ENCODE measurements around the gene NOD2.

Gene NOD2

GRCh38 chr16:50683689-50684374, 9.6 kb upstream of the NOD2 start:
- in situ Hi-C loops (cut with HindIII; ENCODE audit: low pct_ligation_motif_present, low pct_unique_long_range_greater_than_20kb, low sequenced_read_pairs) = no loop called here
- no peak for DNase-seq

GRCh38 chr16:50684823-50685461, 8.5 kb upstream of the NOD2 start:
- no peak for DNase-seq
- in situ Hi-C loops (cut with HindIII; ENCODE audit: low pct_ligation_motif_present, low pct_unique_long_range_greater_than_20kb, low sequenced_read_pairs) = no loop called here

DNA sequence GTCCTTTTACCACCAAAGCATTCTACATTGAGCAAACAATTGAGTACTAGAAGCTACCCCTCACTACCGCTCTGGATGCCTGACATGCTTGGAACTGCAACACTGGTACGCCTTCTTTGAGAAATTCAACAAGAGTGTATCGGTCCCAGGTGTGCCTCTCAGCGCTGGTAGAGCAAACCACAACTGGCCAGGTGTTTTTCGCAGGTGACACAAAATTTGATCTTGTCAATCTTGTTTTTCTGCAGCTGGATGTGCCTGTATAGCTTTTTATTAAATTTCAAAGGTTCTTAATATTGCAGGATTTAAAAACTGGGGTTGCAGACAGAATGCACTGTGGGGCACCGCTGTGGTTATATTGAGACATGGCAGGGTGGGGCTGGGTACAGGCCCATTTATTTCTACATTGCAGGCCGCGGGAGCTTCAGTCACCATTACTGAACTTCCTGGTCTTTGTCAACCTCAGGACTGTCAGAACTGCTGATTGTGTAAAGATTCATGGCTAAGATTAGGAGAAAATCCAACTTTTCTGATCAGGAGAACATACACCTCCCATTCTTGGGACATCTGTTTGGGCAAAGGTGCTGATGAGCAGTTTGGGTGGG, 7.8 kb upstream of the NOD2 start:
- in situ Hi-C loops (cut with HindIII; ENCODE audit: low pct_ligation_motif_present, low pct_unique_long_range_greater_than_20kb, low sequenced_read_pairs) = no loop called here

GRCh38 chr16:50688083-50688482, 5.3 kb upstream of the NOD2 start:
- in situ Hi-C loops (cut with HindIII; ENCODE audit: low pct_ligation_motif_present, low pct_unique_long_range_greater_than_20kb, low sequenced_read_pairs) = no loop called here
- DNase-seq = no peak

More for the DNA sequence above, 7.8 kb upstream of the NOD2 start:
- DNase-seq = no peak

- no peak for DNase-seq
- in situ Hi-C loops (cut with HindIII; ENCODE audit: low pct_ligation_motif_present, low pct_unique_long_range_greater_than_20kb, low sequenced_read_pairs) = no loop called here
Observed at GRCh38 chr16:50688867-50689266, 4.5 kb upstream of the NOD2 start.

- in situ Hi-C loops (cut with HindIII; ENCODE audit: low pct_ligation_motif_present, low pct_unique_long_range_greater_than_20kb, low sequenced_read_pairs) = no loop called here
- no peak for DNase-seq
Observed at GRCh38 chr16:50690177-50690576, 3.2 kb upstream of the NOD2 start.

DNA sequence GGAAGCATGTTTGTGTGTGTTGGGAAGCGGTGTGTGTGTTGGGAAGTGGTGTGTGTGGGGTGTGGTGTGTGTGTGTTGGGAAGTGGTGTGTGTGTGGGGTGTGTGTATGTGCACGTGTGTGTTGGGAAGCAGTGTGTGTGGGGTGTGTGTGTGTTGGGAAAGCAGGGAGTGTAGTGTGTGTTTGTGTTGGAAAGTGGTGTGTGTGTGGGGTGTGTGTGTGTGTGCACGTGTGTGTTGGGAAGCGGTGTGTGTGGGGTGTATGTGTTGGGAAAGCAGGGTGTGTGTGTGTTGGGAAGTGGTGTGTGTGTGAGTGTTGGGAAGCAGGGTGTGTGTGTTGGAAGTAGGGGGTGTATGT, 785 bp upstream of the NOD2 start:
- no peak for DNase-seq
- in situ Hi-C loops (cut with HindIII; ENCODE audit: low pct_ligation_motif_present, low pct_unique_long_range_greater_than_20kb, low sequenced_read_pairs) = no loop called here

GRCh38 chr16:50694206-50694605, 800 bp downstream of the NOD2 start:
- in situ Hi-C loops (cut with HindIII; ENCODE audit: low pct_ligation_motif_present, low pct_unique_long_range_greater_than_20kb, low sequenced_read_pairs) = no loop called here
- no peak for DNase-seq

DNA sequence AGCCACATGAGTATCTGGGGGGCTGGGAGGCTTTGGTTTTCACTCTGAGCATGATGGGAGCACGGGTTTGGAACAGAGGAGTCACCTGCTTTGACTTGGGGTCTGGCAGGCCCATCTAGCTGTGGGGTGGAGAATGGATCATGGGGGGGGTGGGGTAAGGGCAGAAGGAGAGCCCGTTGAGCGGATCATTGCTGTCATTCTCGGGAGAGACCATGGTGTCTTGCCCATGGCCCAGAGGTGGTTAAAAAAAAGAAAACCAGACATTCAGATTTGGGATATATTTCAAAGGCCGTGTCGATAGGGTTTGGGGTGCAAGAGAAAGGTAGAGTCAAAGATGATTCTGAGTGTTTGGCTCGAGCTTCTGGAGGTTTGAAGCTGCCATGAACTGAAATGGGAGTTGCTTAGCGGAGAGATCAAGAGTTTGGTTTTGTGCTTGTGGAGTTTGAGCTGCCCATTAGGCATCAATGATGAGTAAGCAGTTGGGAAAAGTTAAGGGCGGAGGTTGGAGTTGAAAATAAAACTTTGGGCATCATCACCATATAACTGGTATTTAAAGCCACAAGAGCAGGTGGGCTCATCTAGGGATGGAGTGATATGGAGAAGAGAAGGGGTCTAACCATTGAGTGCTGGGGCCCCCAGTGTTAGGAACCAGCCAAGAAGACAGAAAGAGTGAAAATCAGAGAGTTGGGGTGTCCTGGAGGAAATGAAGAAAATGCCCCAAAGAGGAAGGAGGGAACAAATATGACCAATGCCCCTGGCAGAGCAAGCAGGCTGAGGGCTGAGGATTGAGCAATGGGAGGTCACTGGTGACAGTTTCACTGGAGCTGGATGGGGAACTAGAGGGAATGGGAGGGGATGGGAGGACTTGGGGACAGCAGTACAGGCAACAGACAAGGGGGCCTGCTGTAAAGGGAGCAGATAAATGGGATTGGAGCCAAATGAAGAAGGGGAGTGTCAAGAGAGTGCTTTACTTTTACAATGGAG, 1.9 kb downstream of the NOD2 start:
- in situ Hi-C loops (cut with HindIII; ENCODE audit: low pct_ligation_motif_present, low pct_unique_long_range_greater_than_20kb, low sequenced_read_pairs) = no loop called here
- no peak for DNase-seq

- in situ Hi-C loops (cut with HindIII; ENCODE audit: low pct_ligation_motif_present, low pct_unique_long_range_greater_than_20kb, low sequenced_read_pairs) = no loop called here
- no peak for DNase-seq
Observed at GRCh38 chr16:50696126-50696525, 2.7 kb downstream of the NOD2 start.

GRCh38 chr16:50696575-50697420, 3.4 kb downstream of the NOD2 start:
- in situ Hi-C loops (cut with HindIII; ENCODE audit: low pct_ligation_motif_present, low pct_unique_long_range_greater_than_20kb, low sequenced_read_pairs) = no loop called here
- peak; percentile 31 for DNase-seq

DNA sequence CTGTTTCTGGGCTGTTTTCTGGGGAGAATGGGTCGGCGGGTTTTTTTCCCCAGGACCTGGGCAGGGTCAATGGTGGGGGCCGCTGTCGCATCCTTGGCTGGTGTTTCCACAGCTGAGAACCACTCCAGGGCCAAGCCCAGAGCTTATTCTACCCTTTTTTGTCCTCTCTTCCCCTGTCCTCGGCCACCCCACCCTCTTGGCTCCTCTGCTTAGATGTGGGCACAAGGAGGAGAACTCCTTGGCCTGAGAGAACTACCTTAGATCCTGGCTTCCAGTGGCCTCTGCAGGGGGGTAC, 4.0 kb downstream of the NOD2 start:
- no peak for DNase-seq
- in situ Hi-C loops (cut with HindIII; ENCODE audit: low pct_ligation_motif_present, low pct_unique_long_range_greater_than_20kb, low sequenced_read_pairs) = no loop called here

DNA sequence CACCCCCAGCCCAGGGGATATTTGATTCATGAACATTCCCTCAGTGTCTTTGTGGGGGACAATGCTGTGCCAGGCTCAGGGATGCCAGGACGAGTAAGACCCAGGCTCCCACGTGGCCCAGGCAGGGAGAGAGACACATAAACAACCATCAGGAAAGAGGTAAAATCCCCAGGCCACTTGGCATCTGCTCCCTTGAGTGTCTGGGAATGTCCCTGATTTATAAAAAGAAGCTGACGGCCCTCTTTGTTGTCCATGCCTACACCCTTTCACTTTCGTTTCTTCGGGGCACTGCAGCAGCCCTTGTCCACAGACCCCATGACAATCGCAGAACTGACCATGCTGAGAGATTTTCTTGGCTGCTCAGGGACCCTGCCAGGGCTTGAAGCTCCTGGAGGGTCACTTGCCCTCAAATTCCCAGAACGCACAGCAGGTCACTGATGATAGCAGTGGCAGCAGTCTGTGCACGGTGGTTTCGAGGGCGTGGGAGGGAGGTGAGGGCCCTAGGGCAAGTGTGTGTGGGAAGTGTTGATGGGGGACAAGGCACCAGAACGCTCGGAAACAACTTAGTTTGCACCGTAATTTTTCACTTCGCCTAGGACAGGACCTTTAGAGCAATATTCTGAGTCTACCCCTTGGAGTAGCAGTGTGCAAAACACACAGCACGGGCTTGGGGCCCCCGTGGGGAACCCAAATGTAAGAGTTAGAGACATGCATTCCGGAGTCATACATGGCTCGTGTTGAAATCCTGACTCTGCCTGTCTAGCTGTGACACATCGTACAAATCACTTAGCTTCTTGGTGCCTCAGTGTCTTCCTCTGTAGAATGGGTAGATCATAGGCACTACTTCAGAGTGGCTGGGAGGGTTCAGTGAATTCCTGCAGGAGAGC, 4.7 kb downstream of the NOD2 start:
- in situ Hi-C loops (cut with HindIII; ENCODE audit: low pct_ligation_motif_present, low pct_unique_long_range_greater_than_20kb, low sequenced_read_pairs) = no loop called here
- peak; percentile 46 for DNase-seq

DNA sequence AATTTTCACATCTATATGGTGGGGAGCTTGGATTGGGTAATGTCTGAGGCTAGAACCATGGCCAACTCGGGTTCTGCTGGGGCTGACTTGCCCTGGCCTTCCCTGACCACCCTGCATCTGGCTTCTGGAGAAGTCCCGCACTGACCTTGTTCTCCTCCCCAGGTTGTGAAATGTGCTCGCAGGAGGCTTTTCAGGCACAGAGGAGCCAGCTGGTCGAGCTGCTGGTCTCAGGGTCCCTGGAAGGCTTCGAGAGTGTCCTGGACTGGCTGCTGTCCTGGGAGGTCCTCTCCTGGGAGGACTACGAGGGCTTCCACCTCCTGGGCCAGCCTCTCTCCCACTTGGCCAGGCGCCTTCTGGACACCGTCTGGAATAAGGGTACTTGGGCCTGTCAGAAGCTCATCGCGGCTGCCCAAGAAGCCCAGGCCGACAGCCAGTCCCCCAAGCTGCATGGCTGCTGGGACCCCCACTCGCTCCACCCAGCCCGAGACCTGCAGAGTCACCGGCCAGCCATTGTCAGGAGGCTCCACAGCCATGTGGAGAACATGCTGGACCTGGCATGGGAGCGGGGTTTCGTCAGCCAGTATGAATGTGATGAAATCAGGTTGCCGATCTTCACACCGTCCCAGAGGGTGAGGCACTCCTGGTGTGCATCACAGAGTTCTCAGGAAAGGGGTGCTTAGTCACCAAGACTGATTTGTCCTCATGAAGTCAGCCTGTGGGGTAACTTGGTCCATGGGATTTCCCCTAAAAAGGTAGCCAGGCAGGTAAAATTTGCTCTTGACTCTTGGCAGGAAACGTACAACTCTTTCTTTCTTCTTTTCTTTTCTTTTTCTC, 6.1 kb downstream of the NOD2 start:
- DNase-seq = no peak

GRCh38 chr16:50702725-50703124, 9.3 kb downstream of the NOD2 start:
- no peak for DNase-seq
- in situ Hi-C loops (cut with HindIII; ENCODE audit: low pct_ligation_motif_present, low pct_unique_long_range_greater_than_20kb, low sequenced_read_pairs) = no loop called here

More for the DNA sequence above, 6.1 kb downstream of the NOD2 start:
- in situ Hi-C loops (cut with HindIII; ENCODE audit: low pct_ligation_motif_present, low pct_unique_long_range_greater_than_20kb, low sequenced_read_pairs) = no loop called here

GRCh38 chr16:50704245-50704644, 10.8 kb downstream of the NOD2 start:
- in situ Hi-C loops (cut with HindIII; ENCODE audit: low pct_ligation_motif_present, low pct_unique_long_range_greater_than_20kb, low sequenced_read_pairs) = no loop called here
- no peak for DNase-seq
